Osteocyte (in vitro differentiated cells): Measurements from ENCODE around the gene TTLL13. TPM values are rescaled to one million over a fixed set of nuclear protein-coding genes. Genes with fewer than 3 reads are reported as not detected.

ENCODE experiments used
- DNase-seq: peaks from one replicate; pipeline ENCODE4 v3.0.0; 2021; ENCODE audit warnings: mixed read lengths; ENCODE audit not compliant: unreplicated experiment; ENCODE audit errors: extremely low spot score
- H3K27ac Mint-ChIP-seq: one replicate; pipeline ENCODE4 v1.8.0; 2021; ENCODE audit warnings: mild to moderate bottlenecking, mixed read lengths; ENCODE audit not compliant: unreplicated experiment
- H3K27me3 Mint-ChIP-seq: one replicate; pipeline ENCODE4 v1.8.0; 2021; ENCODE audit warnings: mixed read lengths; ENCODE audit not compliant: unreplicated experiment
- H3K36me3 Mint-ChIP-seq: one replicate; pipeline ENCODE4 v1.8.0; 2021; ENCODE audit warnings: mixed read lengths; ENCODE audit not compliant: unreplicated experiment
- H3K4me1 Mint-ChIP-seq: one replicate; pipeline ENCODE4 v1.8.0; 2021; ENCODE audit warnings: mixed read lengths; ENCODE audit not compliant: unreplicated experiment
- H3K4me3 Mint-ChIP-seq: one replicate; pipeline ENCODE4 v1.8.0; 2021; ENCODE audit warnings: mild to moderate bottlenecking, moderate library complexity, mixed read lengths; ENCODE audit not compliant: unreplicated experiment
- H3K9me3 Mint-ChIP-seq: one replicate; pipeline ENCODE4 v1.8.0; 2021; ENCODE audit warnings: mixed read lengths; ENCODE audit not compliant: unreplicated experiment
- CTCF ChIP-seq: fragments of 200-600 bp; sonication (generic); IDR thresholded peaks from 2 replicates; pipeline ENCODE4 v1.5.0; 2021; ENCODE audit warnings: antibody characterized with exemption, mild to moderate bottlenecking, moderate library complexity
- total RNA-seq: library from RNA; stranded (reverse); gene quantifications from 2 replicates; pipeline ENCODE4 v1.2.1, GENCODE V29; 2021

TTLL13 gene
- total RNA-seq, 1 donor from 2014 or later, result not detected

- DNase-seq, result no peak
- H3K9me3 Mint-ChIP-seq, result no peaks in the 10 kb centered on the region
- no peak for TF ChIP-seq CTCF
- H3K4me1 Mint-ChIP-seq, result peaks cover 32% of the 10 kb centered on the region
- peaks cover 15% of the 10 kb centered on the region for H3K36me3 Mint-ChIP-seq
- H3K27me3 Mint-ChIP-seq, result no peaks in the 10 kb centered on the region
- no peak overlapping the region for H3K4me3 Mint-ChIP-seq
- no peak overlapping the region for H3K27ac Mint-ChIP-seq
Observed at GRCh38 chr15:90207252-90207651, 42.1 kb upstream of the TTLL13 start.

- Mint-ChIP-seq H3K36me3 (peaks cover 15% of the 10 kb centered on the region), H3K27ac (no peak overlapping the region), H3K4me3 (no peak overlapping the region), H3K4me1 (peaks cover 28% of the 10 kb centered on the region), H3K9me3 (no peaks in the 10 kb centered on the region), H3K27me3 (no peaks in the 10 kb centered on the region)
- TF ChIP-seq CTCF, result no peak
- DNase-seq, result no peak
Observed at GRCh38 chr15:90208356-90208755, 41.0 kb upstream of the TTLL13 start.

- no peak for DNase-seq
- no peaks in the 10 kb centered on the region for H3K9me3 Mint-ChIP-seq
Observed at GRCh38 chr15:90209591-90209990, 39.8 kb upstream of the TTLL13 start.

GRCh38 chr15:90210593-90210992, 38.8 kb upstream of the TTLL13 start:
- TF ChIP-seq CTCF, result no peak
- Mint-ChIP-seq H3K27me3 (no peaks in the 10 kb centered on the region), H3K27ac (peak overlapping the region; percentile 25), H3K4me3 (no peak overlapping the region), H3K36me3 (peaks cover 15% of the 10 kb centered on the region), H3K9me3 (no peaks in the 10 kb centered on the region), H3K4me1 (peaks cover 28% of the 10 kb centered on the region)
- DNase-seq, result no peak

More at GRCh38 chr15:90209591-90209990, 39.8 kb upstream of the TTLL13 start:
- Mint-ChIP-seq H3K27ac (no peak overlapping the region), H3K27me3 (no peaks in the 10 kb centered on the region), H3K36me3 (peaks cover 16% of the 10 kb centered on the region), H3K4me3 (no peak overlapping the region), H3K4me1 (peaks cover 24% of the 10 kb centered on the region)
- TF ChIP-seq CTCF, result no peak

GRCh38 chr15:90211009-90211408, 38.3 kb upstream of the TTLL13 start:
- no peak for TF ChIP-seq CTCF
- Mint-ChIP-seq H3K4me1 (peaks cover 28% of the 10 kb centered on the region), H3K27me3 (no peaks in the 10 kb centered on the region), H3K4me3 (no peak overlapping the region), H3K9me3 (no peaks in the 10 kb centered on the region), H3K27ac (peak overlapping the region; percentile 52), H3K36me3 (peaks cover 14% of the 10 kb centered on the region)
- no peak for DNase-seq
